Neuronal stem cell (in vitro differentiated cells): ENCODE results near the gene SLC12A9.

Experiments
- DNase-seq: peaks from one replicate; pipeline ENCODE4 v3.0.0-alpha.2; 2013; ENCODE audit warnings: low spot score
- H2AFZ ChIP-seq: one replicate; pipeline ENCODE4 v1.6.1; 2013; ENCODE audit warnings: mild to moderate bottlenecking, low read length, inconsistent platforms
- H2AK5ac ChIP-seq: 2 replicates; pipeline ENCODE4 v1.6.1; 2013; ENCODE audit warnings: low read depth, mild to moderate bottlenecking, inconsistent platforms, low read length, moderate library complexity, mixed read lengths
- H2BK120ac ChIP-seq: 2 replicates; pipeline ENCODE4 v1.6.1; 2013; ENCODE audit warnings: low read depth, mild to moderate bottlenecking, inconsistent platforms, low read length, moderate library complexity, mixed read lengths
- H2BK12ac ChIP-seq: one replicate; pipeline ENCODE4 v1.6.1; 2013; ENCODE audit warnings: low read length, inconsistent platforms
- H2BK15ac ChIP-seq: 2 replicates; pipeline ENCODE4 v1.6.1; 2013; ENCODE audit warnings: mild to moderate bottlenecking, low read length, inconsistent platforms, mixed read lengths
- H2BK5ac ChIP-seq: one replicate; pipeline ENCODE4 v1.6.1; 2013; ENCODE audit warnings: inconsistent platforms, mild to moderate bottlenecking, low read length, moderate library complexity
- H3K14ac ChIP-seq: one replicate; pipeline ENCODE4 v1.6.1; 2013; ENCODE audit warnings: low read length, inconsistent platforms
- H3K18ac ChIP-seq: 2 replicates; pipeline ENCODE4 v1.6.1; 2013; ENCODE audit warnings: low read length, inconsistent platforms
- H3K23ac ChIP-seq: 2 replicates; pipeline ENCODE4 v1.6.1; 2013; ENCODE audit warnings: low read depth, mild to moderate bottlenecking, mixed read lengths, low read length, inconsistent platforms; ENCODE audit not compliant: poor library complexity
- H3K27ac ChIP-seq: replicated peaks from 3 replicates; pipeline ENCODE4 v1.5.1; 2013; ENCODE audit warnings: low read length, inconsistent platforms
- H3K27me3 ChIP-seq, 3 experiments: 2 replicates each; pipeline ENCODE4 v1.6.1; 2013; ENCODE audit warnings: low read length in 3 of 3, mild to moderate bottlenecking in 2 of 3, inconsistent platforms in 1 of 3, low read depth in 1 of 3, mixed read lengths in 1 of 3, moderate library complexity in 1 of 3; ENCODE audit not compliant: control insufficient read depth in 3 of 3, insufficient read depth in 3 of 3
- H3K36me3 ChIP-seq, 2 donors: replicated peaks in 1 of 2; 2 replicates each; pipeline ENCODE4 v1.6.1; 2013; ENCODE audit warnings: low read length in 2 of 2; ENCODE audit not compliant: control insufficient read depth in 2 of 2, insufficient read depth in 2 of 2
- H3K4ac ChIP-seq: 2 replicates; pipeline ENCODE4 v1.6.1; 2013; ENCODE audit warnings: inconsistent platforms, mild to moderate bottlenecking, low read length, moderate library complexity
- H3K4me1 ChIP-seq, 2 donors: 1 replicate in 1 of 2; 2 replicates in 1 of 2; pipeline ENCODE4 v1.6.1; 2013; ENCODE audit warnings: low read length in 2 of 2, low read depth in 1 of 2; ENCODE audit not compliant: control insufficient read depth in 2 of 2, insufficient read depth in 1 of 2
- H3K4me2 ChIP-seq: one replicate; pipeline ENCODE4 v1.6.1; 2013; ENCODE audit warnings: mild to moderate bottlenecking, low read length, inconsistent platforms; ENCODE audit not compliant: insufficient read depth, poor library complexity, severe bottlenecking
- H3K4me3 ChIP-seq, 2 donors: 2 replicates each; pipeline ENCODE4 v1.5.1; 2013; ENCODE audit warnings: low read length in 2 of 2, mild to moderate bottlenecking in 2 of 2, inconsistent platforms in 1 of 2, moderate library complexity in 1 of 2
- H3K79me1 ChIP-seq: one replicate; pipeline ENCODE4 v1.6.1; 2013; ENCODE audit warnings: low read depth, mild to moderate bottlenecking, inconsistent platforms, low read length, moderate library complexity
- H3K9ac ChIP-seq: one replicate; pipeline ENCODE4 v1.6.1; 2013; ENCODE audit warnings: mild to moderate bottlenecking, low read depth, low read length, inconsistent platforms; ENCODE audit not compliant: poor library complexity
- H3K9me3 ChIP-seq, 2 donors: replicated peaks in 1 of 2; 2 replicates each; pipeline versions ENCODE3 to v1.6.1; 2013; ENCODE audit warnings: low read length in 2 of 2, mild to moderate bottlenecking in 2 of 2, inconsistent platforms in 1 of 2, low read depth in 1 of 2, mixed read lengths in 1 of 2, moderate library complexity in 1 of 2; ENCODE audit not compliant: control insufficient read depth in 2 of 2, insufficient read depth in 1 of 2
- H4K8ac ChIP-seq: one replicate; pipeline ENCODE4 v1.6.1; 2013; ENCODE audit warnings: low read depth, mild to moderate bottlenecking, inconsistent platforms, low read length, moderate library complexity
- H4K91ac ChIP-seq: one replicate; pipeline ENCODE4 v1.6.1; 2013; ENCODE audit warnings: low read length, low read depth, mild to moderate bottlenecking, inconsistent platforms; ENCODE audit not compliant: poor library complexity
- WGBS, 2 donors: extraction: QIAGEN DNeasy Blood & Tissue Kit; methylation state at CpG; one replicate each; pipeline ENCODE4 v1.1.7; 2013; ENCODE audit warnings: missing lambda C conversion rate in 2 of 2, mixed read lengths in 1 of 2; ENCODE audit not compliant: insufficient read length in 2 of 2, insufficient replicate concordance in 1 of 2; ENCODE audit errors: extremely low coverage in 2 of 2; 5-methylcytosine and 5-hydroxymethylcytosine counted together

Gene SLC12A9

GRCh38 chr7:100823140-100823525 lies 29.4 kb upstream of the SLC12A9 start:
- Histone ChIP-seq H4K91ac (no peak overlapping the region), H2BK5ac (no peak overlapping the region), H3K36me3 (peaks cover 50 to 75% of the 10 kb centered on the region in 2 donors), H3K9me3 (peaks cover 0 to 2% of the 10 kb centered on the region in 2 donors), H3K14ac (no peak overlapping the region), H2AK5ac (no peak overlapping the region), H3K9ac (no peak overlapping the region), H3K4ac (no peak overlapping the region), H3K4me2 (no peak overlapping the region), H2BK120ac (no peak overlapping the region), H3K27ac (no peak overlapping the region), H3K18ac (no peak overlapping the region), H2AFZ (no peak overlapping the region), H3K27me3 (no peaks in the 10 kb centered on the region), H2BK12ac (no peak overlapping the region), H3K23ac (peak overlapping the region; percentile 96), H3K79me1 (peaks cover 23% of the 10 kb centered on the region), H2BK15ac (no peak overlapping the region), H4K8ac (no peak overlapping the region), H3K4me1 (peaks cover 10% of the 10 kb centered on the region in 2 donors), H3K4me3 (no peak overlapping the region)
- WGBS, 2 donors = no CpG with 5 or more reads among the region's 7 CpGs
- DNase-seq = no peak

- Histone ChIP-seq H2BK15ac (no peak overlapping the region), H2AK5ac (no peak overlapping the region), H3K4ac (no peak overlapping the region), H3K27ac (no peak overlapping the region), H3K79me1 (peaks cover 23% of the 10 kb centered on the region), H3K9me3 (peaks cover 0 to 2% of the 10 kb centered on the region in 2 donors), H3K27me3 (no peaks in the 10 kb centered on the region), H2BK120ac (no peak overlapping the region), H2BK5ac (no peak overlapping the region), H4K8ac (no peak overlapping the region), H2AFZ (no peak overlapping the region), H3K9ac (peak overlapping the region; percentile 30), H3K14ac (no peak overlapping the region), H4K91ac (no peak overlapping the region), H3K4me3 (peak overlapping the region in 1 of 2 donors; percentile 48), H3K23ac (peak overlapping the region; percentile 96), H3K4me1 (peaks cover 10 to 11% of the 10 kb centered on the region in 2 donors), H3K36me3 (peaks cover 47 to 71% of the 10 kb centered on the region in 2 donors), H3K4me2 (no peak overlapping the region), H3K18ac (no peak overlapping the region), H2BK12ac (no peak overlapping the region)
- no CpG with 5 or more reads among the region's 31 CpGs for WGBS, 2 donors
- DNase-seq = no peak
These were observed 29.0 kb upstream of the SLC12A9 start for GRCh38 chr7:100823534-100823933.

- Histone ChIP-seq H3K4ac (no peak overlapping the region), H3K4me2 (peak overlapping the region; percentile 83), H3K18ac (no peak overlapping the region), H2BK5ac (no peak overlapping the region), H3K27ac (no peak overlapping the region), H3K36me3 (peaks cover 40 to 60% of the 10 kb centered on the region in 2 donors), H3K14ac (peak overlapping the region; percentile 14), H4K91ac (no peak overlapping the region), H2BK12ac (no peak overlapping the region), H2BK120ac (no peak overlapping the region), H3K9ac (peak overlapping the region; percentile 72), H3K23ac (no peak overlapping the region), H3K4me1 (peaks cover 10 to 14% of the 10 kb centered on the region in 2 donors), H3K79me1 (peaks cover 19% of the 10 kb centered on the region), H2AFZ (no peak overlapping the region), H2BK15ac (no peak overlapping the region), H3K9me3 (peaks cover 0 to 2% of the 10 kb centered on the region in 2 donors), H2AK5ac (no peak overlapping the region), H4K8ac (no peak overlapping the region), H3K4me3 (peak overlapping the region; percentile 94 to 99), H3K27me3 (no peaks in the 10 kb centered on the region)
- WGBS, 2 donors = no CpG with 5 or more reads among the region's 18 CpGs
- DNase-seq = no peak
These were observed 27.9 kb upstream of the SLC12A9 start for GRCh38 chr7:100824499-100825214.

GRCh38 chr7:100825215-100825671 lies 27.3 kb upstream of the SLC12A9 start:
- H2BK12ac ChIP-seq = no peak overlapping the region
- H3K23ac ChIP-seq = no peak overlapping the region
- H3K79me1 ChIP-seq = peaks cover 16% of the 10 kb centered on the region
- WGBS, 2 donors = no CpG with 5 or more reads among the region's 16 CpGs
- H3K9me3 ChIP-seq = peaks cover 0 to 2% of the 10 kb centered on the region in 2 donors
- peak overlapping the region; percentile 89 for H3K9ac ChIP-seq
- no peaks in the 10 kb centered on the region for H3K27me3 ChIP-seq
- H3K14ac ChIP-seq = peak overlapping the region; percentile 14
- no peak overlapping the region for H2BK5ac ChIP-seq
- H3K18ac ChIP-seq = no peak overlapping the region
- H2BK15ac ChIP-seq = no peak overlapping the region
- DNase-seq = no peak
- H3K4me1 ChIP-seq = peaks cover 10 to 14% of the 10 kb centered on the region in 2 donors
- no peak overlapping the region for H2AK5ac ChIP-seq
- H3K4me2 ChIP-seq = peak overlapping the region; percentile 83
- H2BK120ac ChIP-seq = no peak overlapping the region
- H3K36me3 ChIP-seq = peaks cover 34 to 54% of the 10 kb centered on the region in 2 donors
- no peak overlapping the region for H2AFZ ChIP-seq
- no peak overlapping the region for H4K8ac ChIP-seq
- no peak overlapping the region for H3K27ac ChIP-seq
- H3K4me3 ChIP-seq = peak overlapping the region; percentile 94 to 99
- H4K91ac ChIP-seq = no peak overlapping the region
- H3K4ac ChIP-seq = no peak overlapping the region
